ENCODE data around the gene DHPS.

The DHPS gene

DNA sequence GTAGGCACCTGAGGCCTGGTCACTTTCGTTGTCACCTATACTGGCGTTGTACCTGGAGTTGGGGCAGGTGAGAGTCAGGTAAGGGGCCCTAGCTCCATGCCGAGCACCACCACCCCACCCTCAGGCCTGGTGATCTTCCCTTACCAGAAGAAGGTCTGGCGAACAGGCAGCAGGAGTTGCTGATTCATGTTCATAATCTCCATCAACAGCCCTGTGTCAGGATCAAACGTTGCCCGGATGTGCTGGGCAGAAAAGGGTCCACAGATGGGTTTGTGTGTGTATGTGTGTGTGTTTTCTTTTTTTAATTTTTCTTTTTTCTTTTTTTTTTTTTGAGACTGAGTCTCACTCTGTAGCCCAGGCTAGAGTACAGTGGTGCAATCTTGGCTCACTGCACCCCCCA lies 29.5 kb downstream of the DHPS start:
- Histone ChIP-seq H3K9me3 (ENCODE audit: control insufficient read depth, insufficient read depth, low read length) (no peaks in the 10 kb centered on the region), H3K27me3 (ENCODE audit: control insufficient read depth, low read length) (no peaks in the 10 kb centered on the region), H3F3A (ENCODE audit: control insufficient read depth, insufficient read depth) (no peaks in the 10 kb centered on the region), H3K4me2 (ENCODE audit: low read length) (no peak overlapping the region), H3K27ac (ENCODE audit: low read depth, low read length) (no peak overlapping the region), H4K20me1 (ENCODE audit: control insufficient read depth, insufficient read depth, low read depth, low read length) (no peaks in the 10 kb centered on the region), H3K79me2 (ENCODE audit: control insufficient read depth, low read length) (no peaks in the 10 kb centered on the region), H3K36me3 (ENCODE audit: control insufficient read depth, low read length) (peaks cover 29% of the 10 kb centered on the region), H3K9me2 (replicated peaks; ENCODE audit: control insufficient read depth, low read length) (no peaks in the 10 kb centered on the region), H3K4me3 (ENCODE audit: low read length) (no peak overlapping the region), H3K4me1 (ENCODE audit: control insufficient read depth, low read length) (no peaks in the 10 kb centered on the region)
- no peak for TF ChIP-seq EZH2phosphoT487 (IDR thresholded peaks at IDR 0.05; ENCODE audit: borderline replicate concordance, low read length)
- TF ChIP-seq CTCF (IDR thresholded peaks at IDR 0.05; ENCODE audit: low read depth, low read length, poor library complexity, severe bottlenecking): no peak

DNA sequence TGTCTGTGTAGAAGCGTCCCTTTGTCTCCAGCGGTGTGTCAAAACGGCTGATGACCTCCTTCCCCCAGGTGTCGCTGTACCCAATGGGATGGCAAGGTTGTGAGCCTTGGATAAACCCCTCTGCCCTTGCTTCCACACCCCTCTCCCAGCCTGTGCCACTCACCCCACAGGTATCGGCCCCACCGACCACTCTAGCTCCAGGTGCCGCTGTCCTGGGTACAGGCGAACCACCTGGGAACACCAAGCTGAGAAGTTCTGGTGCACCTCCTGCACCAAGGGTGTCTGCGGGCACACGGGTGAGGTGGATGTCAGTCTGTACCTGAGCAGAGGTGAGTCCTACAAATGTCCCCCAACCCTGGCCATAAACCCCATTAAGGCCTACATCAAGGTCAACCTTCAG lies 31.7 kb downstream of the DHPS start:
- no peaks in the 10 kb centered on the region for H3K4me1 ChIP-seq (ENCODE audit: control insufficient read depth, low read length)
- H3K9me2 ChIP-seq (replicated peaks; ENCODE audit: control insufficient read depth, low read length): no peaks in the 10 kb centered on the region
- H3K4me2 ChIP-seq (ENCODE audit: low read length): no peak overlapping the region
- H3K4me3 ChIP-seq (ENCODE audit: low read length): no peak overlapping the region
- no peaks in the 10 kb centered on the region for H4K20me1 ChIP-seq (ENCODE audit: control insufficient read depth, insufficient read depth, low read depth, low read length)
- no peaks in the 10 kb centered on the region for H3K9me3 ChIP-seq (ENCODE audit: control insufficient read depth, insufficient read depth, low read length)
- H3K79me2 ChIP-seq (ENCODE audit: control insufficient read depth, low read length): no peaks in the 10 kb centered on the region
- TF ChIP-seq CTCF (IDR thresholded peaks at IDR 0.05; ENCODE audit: low read depth, low read length, poor library complexity, severe bottlenecking) (no peak), EZH2phosphoT487 (IDR thresholded peaks at IDR 0.05; ENCODE audit: borderline replicate concordance, low read length) (no peak)
- peaks cover 10% of the 10 kb centered on the region for H3K36me3 ChIP-seq (ENCODE audit: control insufficient read depth, low read length)
- H3K27me3 ChIP-seq (ENCODE audit: control insufficient read depth, low read length): no peaks in the 10 kb centered on the region
- no peak overlapping the region for H3K27ac ChIP-seq (ENCODE audit: low read depth, low read length)
- H3F3A ChIP-seq (ENCODE audit: control insufficient read depth, insufficient read depth): no peaks in the 10 kb centered on the region

GRCh38 chr19:12648088-12648487 lies 33.6 kb downstream of the DHPS start:
- Histone ChIP-seq H3K9me3 (ENCODE audit: control insufficient read depth, insufficient read depth, low read length) (no peaks in the 10 kb centered on the region), H3K4me3 (ENCODE audit: low read length) (no peak overlapping the region), H4K20me1 (ENCODE audit: control insufficient read depth, insufficient read depth, low read depth, low read length) (no peaks in the 10 kb centered on the region), H3K36me3 (ENCODE audit: control insufficient read depth, low read length) (peaks cover 8% of the 10 kb centered on the region), H3K4me2 (ENCODE audit: low read length) (no peak overlapping the region), H3F3A (ENCODE audit: control insufficient read depth, insufficient read depth) (no peaks in the 10 kb centered on the region), H3K27ac (ENCODE audit: low read depth, low read length) (no peak overlapping the region), H3K4me1 (ENCODE audit: control insufficient read depth, low read length) (no peaks in the 10 kb centered on the region), H3K9me2 (replicated peaks; ENCODE audit: control insufficient read depth, low read length) (no peaks in the 10 kb centered on the region), H3K27me3 (ENCODE audit: control insufficient read depth, low read length) (no peaks in the 10 kb centered on the region), H3K79me2 (ENCODE audit: control insufficient read depth, low read length) (no peaks in the 10 kb centered on the region)
- TF ChIP-seq CTCF (IDR thresholded peaks at IDR 0.05; ENCODE audit: low read depth, low read length, poor library complexity, severe bottlenecking) (no peak), EZH2phosphoT487 (IDR thresholded peaks at IDR 0.05; ENCODE audit: borderline replicate concordance, low read length) (no peak)

All from DOHH2 (cell line).